NCI-H2081 treated with DMSO at 0.1 percent for 48 hours (cell line): ENCODE data around the gene KBTBD13.
"Not testable (repeated sequence)": the region's sequence is repeated elsewhere in the genome, so short reads cannot be mapped to it uniquely, and the experiment has no call there.

ENCODE experiments used
- DNase-seq: peaks from one replicate; lab custom pipeline; 2025; lab: John Stamatoyannopoulos, UW

KBTBD13 gene

GRCh38 chr15:65069779-65070546 is 6.6 kb upstream of the KBTBD13 start:
- DNase-seq: no peak

- DNase-seq: no peak
Observed at GRCh38 chr15:65071381-65071811, 5.2 kb upstream of the KBTBD13 start.

- no peak for DNase-seq
Observed at GRCh38 chr15:65072027-65072426, 4.5 kb upstream of the KBTBD13 start.

GRCh38 chr15:65072617-65073016 is 3.9 kb upstream of the KBTBD13 start:
- DNase-seq: no peak

GRCh38 chr15:65074946-65075345 is 1.6 kb upstream of the KBTBD13 start:
- not testable (repeated sequence) for DNase-seq

- not testable (repeated sequence) for DNase-seq
Observed at GRCh38 chr15:65075607-65076395, 745 bp upstream of the KBTBD13 start.

GRCh38 chr15:65077291-65077980 is 890 bp downstream of the KBTBD13 start:
- no peak for DNase-seq

GRCh38 chr15:65077981-65078352 is 1.4 kb downstream of the KBTBD13 start:
- DNase-seq: no peak

- no peak for DNase-seq
Observed at GRCh38 chr15:65079580-65079979, 3.0 kb downstream of the KBTBD13 start.

GRCh38 chr15:65081270-65081669 is 4.7 kb downstream of the KBTBD13 start:
- no peak for DNase-seq

GRCh38 chr15:65081758-65082157 is 5.2 kb downstream of the KBTBD13 start:
- no peak for DNase-seq

GRCh38 chr15:65082303-65082953 is 5.9 kb downstream of the KBTBD13 start:
- no peak for DNase-seq

GRCh38 chr15:65083262-65083701 is 6.7 kb downstream of the KBTBD13 start:
- no peak for DNase-seq

- DNase-seq: no peak
Observed at GRCh38 chr15:65084500-65085206, 8.1 kb downstream of the KBTBD13 start.

GRCh38 chr15:65085207-65085753 is 8.7 kb downstream of the KBTBD13 start:
- DNase-seq: no peak

GRCh38 chr15:65085990-65086679 is 9.6 kb downstream of the KBTBD13 start:
- DNase-seq: no peak

- no peak for DNase-seq
Observed at GRCh38 chr15:65086680-65087111, 10.2 kb downstream of the KBTBD13 start.

- no peak for DNase-seq
Observed at GRCh38 chr15:65087411-65087810, 10.9 kb downstream of the KBTBD13 start.

GRCh38 chr15:65087873-65088642 is 11.5 kb downstream of the KBTBD13 start:
- no peak for DNase-seq

- no peak for DNase-seq
Observed at GRCh38 chr15:65088643-65089021, 12.1 kb downstream of the KBTBD13 start.
